HCT116 (cell line): Measurements from ENCODE around the gene TBC1D8. TPM values are rescaled to one million over a fixed set of nuclear protein-coding genes. Genes with fewer than 3 reads are reported as not detected.

ENCODE experiments used
- ATAC-seq: fragments of 200-7000 bp; cut with Tn5 transposase; 2 replicates; pipeline ENCODE4 v1.9.1; 2020; ENCODE audit warnings: mild to moderate bottlenecking, moderate library complexity
- BruUV-seq: library from RNA; stranded (reverse); fragments of 400-500 nt; replicated peaks from 2 replicates; lab custom pipeline; 2021; lab: Mats Ljungman, UMichigan
- CTCF ChIA-PET: fragments of 300-600 bp; sonication (Branson Sonifier 250); formaldehyde crosslinking; loops from one replicate; lab custom pipeline; 2021; ENCODE audit warnings: antibody characterized with exemption; lab: Charles Lee
- POLR2A ChIA-PET: fragments of 300-600, 350-600 bp; sonication (Branson Sonifier 250); formaldehyde crosslinking; loops from one replicate; lab custom pipeline; 2021; ENCODE audit warnings: antibody characterized with exemption; lab: Charles Lee
- RAD21 ChIA-PET, 2 experiments: fragments of 300-600 bp; sonication (Branson Sonifier 250); formaldehyde crosslinking; loops; one replicate each; lab custom pipeline; 2023; ENCODE audit warnings: low total read pairs in 2 of 2; ENCODE audit not compliant: uncharacterized antibody in 2 of 2, unreplicated experiment in 2 of 2, low non-redundant PET in 1 of 2; lab: Charles Lee
- DNase-seq: peaks from one replicate; pipeline ENCODE4 v3.0.0-alpha.2; 2010; ENCODE audit warnings: low read depth, low spot score
- H2AFZ ChIP-seq: fragments of 200-600 bp; shearing (Covaris generic), sonication (generic); 2 replicates; pipeline ENCODE4 v1.6.1; 2017; ENCODE audit warnings: low read depth, mixed run types, mixed read lengths, antibody characterized with exemption, low read length; ENCODE audit not compliant: poor library complexity, severe bottlenecking
- H3K27ac ChIP-seq: 2 replicates; pipeline ENCODE4 v1.5.1; 2012; ENCODE audit warnings: low read depth, low read length
- H3K27me3 ChIP-seq: fragments of 200-600 bp; sonication (generic); 2 replicates; pipeline ENCODE4 v1.6.1; 2016; ENCODE audit warnings: mixed run types, low read length, mixed read lengths; ENCODE audit not compliant: insufficient read depth
- H3K36me3 ChIP-seq, 2 experiments: fragments of 200-500 bp in 1 of 2; fragments of 200-600 bp in 1 of 2; sonication (Bioruptor generic) in 1 of 2; sonication (generic) in 1 of 2; 2 replicates each; pipeline versions ENCODE4 v1.5.1 to v1.6.1; 2014 to 2016; ENCODE audit warnings: low read length in 2 of 2, inconsistent platforms in 1 of 2, mixed read lengths in 1 of 2, mixed run types in 1 of 2; ENCODE audit not compliant: insufficient read depth in 2 of 2, control insufficient read depth in 1 of 2
- H3K4me1 ChIP-seq, 2 experiments: fragments of 200-600 bp in 1 of 2; sonication (generic) in 1 of 2; 2 replicates each; pipeline versions ENCODE4 v1.5.1 to v1.6.1; 2012 to 2017; ENCODE audit warnings: low read length in 2 of 2, inconsistent platforms in 1 of 2, mild to moderate bottlenecking in 1 of 2, mixed read lengths in 1 of 2, mixed run types in 1 of 2, moderate library complexity in 1 of 2; ENCODE audit not compliant: insufficient read depth in 2 of 2, control insufficient read depth in 1 of 2
- H3K4me2 ChIP-seq: fragments of 200-600 bp; sonication (generic); 2 replicates; pipeline ENCODE4 v1.6.1; 2017; ENCODE audit warnings: mixed run types, low read length, mixed read lengths
- H3K4me3 ChIP-seq, 2 experiments: fragments of 200-600 bp in 1 of 2; sonication (generic) in 1 of 2; replicated peaks in 1 of 2; 2 replicates each; pipeline ENCODE4 v1.5.1; 2011 to 2016; ENCODE audit warnings: low read length in 2 of 2, control low read depth in 1 of 2, low read depth in 1 of 2, mild to moderate bottlenecking in 1 of 2, mixed read lengths in 1 of 2, mixed run types in 1 of 2
- H3K79me2 ChIP-seq: fragments of 200-600 bp; sonication (generic); 2 replicates; pipeline ENCODE4 v1.6.1; 2017; ENCODE audit warnings: mild to moderate bottlenecking, mixed run types, low read length, moderate library complexity, mixed read lengths; ENCODE audit not compliant: insufficient read depth
- H3K9ac ChIP-seq: fragments of 200-600 bp; sonication (generic); 2 replicates; pipeline ENCODE4 v1.6.1; 2016; ENCODE audit warnings: low read length, mixed read lengths
- H3K9me2 ChIP-seq: fragments of 200-600 bp; sonication (generic), shearing (Covaris generic); 2 replicates; pipeline ENCODE4 v1.6.1; 2017; ENCODE audit warnings: mixed run types, mild to moderate bottlenecking, moderate library complexity; ENCODE audit not compliant: insufficient read depth
- H3K9me3 ChIP-seq, 2 experiments: fragments of 200-500 bp in 1 of 2; fragments of 200-600 bp in 1 of 2; sonication (Bioruptor generic) in 1 of 2; sonication (generic) in 1 of 2; 2 replicates each; pipeline ENCODE4 v1.6.1; 2014 to 2017; ENCODE audit warnings: low read length in 2 of 2, mixed read lengths in 2 of 2, inconsistent platforms in 1 of 2, low read depth in 1 of 2, mild to moderate bottlenecking in 1 of 2, mixed run types in 1 of 2, moderate library complexity in 1 of 2; ENCODE audit not compliant: control insufficient read depth in 1 of 2, insufficient read depth in 1 of 2
- H4K20me1 ChIP-seq: fragments of 200-600 bp; sonication (generic), shearing (Covaris generic); 2 replicates; pipeline ENCODE4 v1.6.1; 2017; ENCODE audit warnings: mixed run types, mild to moderate bottlenecking, moderate library complexity; ENCODE audit not compliant: insufficient read depth
- CBX3 ChIP-seq: IDR thresholded peaks from 2 replicates; pipeline ENCODE4 v1.6.1; 2012; ENCODE audit warnings: low read depth
- CTCF ChIP-seq, 3 experiments: fragments of 200-600 bp in 1 of 3; sonication (generic) in 1 of 3; IDR thresholded peaks in 2 of 3; conservative IDR thresholded peaks in 1 of 3; 2 replicates each; pipeline ENCODE4 v1.5.1; 2012 to 2017; ENCODE audit warnings: low read depth in 2 of 3, low read length in 2 of 3, antibody characterized with exemption in 1 of 3, borderline replicate concordance in 1 of 3, control low read depth in 1 of 3, mild to moderate bottlenecking in 1 of 3, mixed read lengths in 1 of 3, mixed run types in 1 of 3, moderate library complexity in 1 of 3; ENCODE audit not compliant: insufficient read depth in 1 of 3
- EGR1 ChIP-seq: IDR thresholded peaks from 2 replicates; pipeline ENCODE4 v1.6.1; 2012; ENCODE audit warnings: low read depth
- FOSL1 ChIP-seq: IDR thresholded peaks from 2 replicates; pipeline ENCODE4 v1.6.1; 2012; ENCODE audit warnings: low read depth
- MAX ChIP-seq: IDR thresholded peaks from 2 replicates; pipeline ENCODE4 v1.6.1; 2012
- POLR2A ChIP-seq: IDR thresholded peaks from 2 replicates; pipeline ENCODE4 v1.7.0; 2011; ENCODE audit warnings: borderline replicate concordance; ENCODE audit not compliant: insufficient read depth, insufficient read length; ENCODE audit errors: extremely low read depth
- POLR2AphosphoS5 ChIP-seq: IDR thresholded peaks from 2 replicates; pipeline ENCODE4 v1.6.1; 2011; ENCODE audit warnings: mild to moderate bottlenecking, low read depth, low read length, moderate library complexity
- RAD21 ChIP-seq: IDR thresholded peaks from 2 replicates; pipeline ENCODE4 v1.6.1; 2012; ENCODE audit warnings: low read depth, mild to moderate bottlenecking
- SRF ChIP-seq: IDR thresholded peaks from 2 replicates; pipeline ENCODE4 v1.6.1; 2012; ENCODE audit warnings: low read depth
- TCF7L2 ChIP-seq: IDR thresholded peaks from 2 replicates; pipeline ENCODE4 v1.7.0; 2011; ENCODE audit warnings: borderline replicate concordance, inconsistent platforms; ENCODE audit not compliant: insufficient read depth, insufficient read length; ENCODE audit errors: extremely low read depth
- YY1 ChIP-seq: IDR thresholded peaks from 2 replicates; pipeline ENCODE4 v1.6.1; 2011; ENCODE audit warnings: low read length, low read depth, moderate library complexity, mild to moderate bottlenecking; ENCODE audit not compliant: insufficient replicate concordance; ENCODE audit errors: extremely low read depth
- ZFX ChIP-seq: fragments of 450-650 bp; IDR thresholded peaks from 2 replicates; pipeline ENCODE4 v1.6.1; 2017
- ZNF274 ChIP-seq: fragments of 200-500 bp; sonication (Bioruptor generic); IDR thresholded peaks from 2 replicates; pipeline ENCODE4 v1.6.1; 2014; ENCODE audit warnings: mild to moderate bottlenecking, low read depth, low read length, inconsistent platforms
- intact Hi-C: fragments of 100-400 bp; cut with micrococcal nuclease; formaldehyde crosslinking; loops from 2 replicates; pipeline ENCODE4 v1.10.0; 2022
- total RNA-seq: library from RNA; stranded (reverse); gene quantifications from one replicate; pipeline ENCODE4 v1.2.1, GENCODE V29; 2021; ENCODE audit not compliant: unreplicated experiment
- TF ChIP-seq, protein P1 (sequence below): IDR thresholded peaks from 2 replicates; pipeline ENCODE4 v1.6.1; 2011; ENCODE audit warnings: mild to moderate bottlenecking, low read length, moderate library complexity; ENCODE audit not compliant: insufficient replicate concordance; ENCODE audit errors: extremely low read depth

Gene TBC1D8
- total RNA-seq, 1 experiment from 2014 or later = 44.0 TPM

DNA sequence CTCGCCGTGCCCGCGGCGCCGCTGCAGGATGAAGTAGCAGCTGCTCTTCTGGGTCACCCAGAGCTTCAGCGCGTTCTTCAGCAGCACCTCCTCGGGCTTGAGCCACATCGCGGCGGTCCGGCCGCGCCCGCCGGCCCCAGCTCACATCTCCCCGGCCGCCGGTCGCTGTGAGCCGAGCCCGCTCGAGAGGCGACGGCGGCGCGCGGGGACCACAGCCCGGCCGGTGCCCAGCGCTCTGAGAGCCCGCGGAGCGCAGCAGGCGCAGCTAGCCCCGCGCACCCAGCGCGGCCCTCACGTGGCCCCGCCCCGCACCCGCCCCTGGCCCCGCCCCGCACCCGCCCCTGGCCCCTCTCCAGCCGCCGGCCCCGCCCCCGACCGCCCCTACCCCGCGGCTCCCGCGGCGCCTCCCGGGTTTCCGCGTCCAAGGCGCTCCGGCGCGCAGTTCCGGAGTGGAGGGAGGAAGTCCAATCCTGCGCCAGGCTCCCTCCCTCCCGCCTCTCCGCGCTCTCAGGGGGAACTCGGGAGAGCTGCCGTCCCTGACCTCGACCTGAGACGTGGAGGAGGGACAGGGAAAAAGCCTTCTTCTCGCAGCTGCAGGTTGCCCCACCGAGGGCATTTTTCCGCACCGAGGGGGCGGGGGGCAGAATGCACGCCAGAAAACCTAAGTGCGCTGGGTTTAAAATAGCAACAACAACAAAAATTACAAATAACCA lies at the start of gene TBC1D8 (continued):
- TF ChIP-seq, protein P1, sequence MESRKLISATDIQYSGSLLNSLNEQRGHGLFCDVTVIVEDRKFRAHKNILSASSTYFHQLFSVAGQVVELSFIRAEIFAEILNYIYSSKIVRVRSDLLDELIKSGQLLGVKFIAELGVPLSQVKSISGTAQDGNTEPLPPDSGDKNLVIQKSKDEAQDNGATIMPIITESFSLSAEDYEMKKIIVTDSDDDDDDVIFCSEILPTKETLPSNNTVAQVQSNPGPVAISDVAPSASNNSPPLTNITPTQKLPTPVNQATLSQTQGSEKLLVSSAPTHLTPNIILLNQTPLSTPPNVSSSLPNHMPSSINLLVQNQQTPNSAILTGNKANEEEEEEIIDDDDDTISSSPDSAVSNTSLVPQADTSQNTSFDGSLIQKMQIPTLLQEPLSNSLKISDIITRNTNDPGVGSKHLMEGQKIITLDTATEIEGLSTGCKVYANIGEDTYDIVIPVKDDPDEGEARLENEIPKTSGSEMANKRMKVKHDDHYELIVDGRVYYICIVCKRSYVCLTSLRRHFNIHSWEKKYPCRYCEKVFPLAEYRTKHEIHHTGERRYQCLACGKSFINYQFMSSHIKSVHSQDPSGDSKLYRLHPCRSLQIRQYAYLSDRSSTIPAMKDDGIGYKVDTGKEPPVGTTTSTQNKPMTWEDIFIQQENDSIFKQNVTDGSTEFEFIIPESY = no peak
- TF ChIP-seq SRF = no peak
- peak; percentile 37 for TF ChIP-seq MAX
- peak; percentile 93 for TF ChIP-seq POLR2AphosphoS5
- no peak for TF ChIP-seq EGR1

DNA sequence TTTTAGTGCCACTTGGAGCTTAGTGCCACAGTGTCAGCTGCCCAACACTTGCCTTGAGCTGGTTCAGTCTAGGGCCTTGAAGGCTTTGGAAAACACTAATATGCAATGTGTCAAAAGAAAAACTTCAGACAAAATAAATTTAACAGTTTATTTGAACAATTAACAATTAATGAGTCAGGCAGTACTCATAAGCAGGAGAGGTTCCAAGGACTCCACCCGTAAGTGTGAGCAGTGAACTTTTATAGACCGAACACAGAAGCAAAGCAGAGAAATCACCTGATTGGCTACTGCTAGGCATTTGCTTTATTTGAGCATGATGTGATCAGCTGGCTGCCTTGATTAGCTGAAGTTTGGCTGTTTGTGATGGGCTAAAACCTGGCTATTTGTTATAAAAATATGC lies 49.5 kb upstream of the TBC1D8 start:
- intact Hi-C loops = loop anchor here (10.0 kb wide), 1 partner anchor 596 kb away; no protein-coding TSS in a partner anchor

More for the DNA sequence above, 49.5 kb upstream of the TBC1D8 start:
- H4K20me1 ChIP-seq = no peaks in the 10 kb centered on the region
- peak overlapping the region; percentile 6 for H3K4me2 ChIP-seq
- no peaks in the 10 kb centered on the region for H3K79me2 ChIP-seq
- peak; percentile 27 for DNase-seq
- H3K36me3 ChIP-seq = no peaks in the 10 kb centered on the region
- H3K9me2 ChIP-seq = no peaks in the 10 kb centered on the region
- BruUV-seq = no TSS peak
- ChIA-PET POLR2A (no interaction called here), CTCF (interaction anchor here (0.6 to 1.2 kb wide), 3 partner anchors 12 to 188 kb away, joined by 3 to 4 read pairs (median 3); no protein-coding TSS in a partner anchor), RAD21 (no interaction called here)
- no peak overlapping the region for H3K4me3 ChIP-seq
- ATAC-seq = peak; percentile 32; the same call in 1 of the 2 replicates
- peaks cover 3 to 18% of the 10 kb centered on the region in 2 experiments; a peak in 2 of 4 replicates for H3K4me1 ChIP-seq
- TF ChIP-seq SRF (0 out of 2 replicates have a peak, but pooled peaks have one; percentile 16), ZFX (no peak), POLR2A (no peak), EGR1 (no peak), POLR2AphosphoS5 (no peak), CBX3 (no peak), FOSL1 (peak; percentile 67), ZNF274 (no peak), CTCF (IDR thresholded peaks at IDR 0.05 in 2 of 3, conservative IDR thresholded peaks at IDR 0.05 in 1 of 3; ENCODE audit: borderline replicate concordance in 1 of 3, insufficient read depth in 1 of 3, low read depth in 2 of 3, low read length in 2 of 3) (no peak), RAD21 (no peak), YY1 (no peak), TCF7L2 (no peak)
- no peak overlapping the region for H3K27ac ChIP-seq
- no peaks in the 10 kb centered on the region for H3K9me3 ChIP-seq
- H3K9ac ChIP-seq = no peak overlapping the region
- H3K27me3 ChIP-seq = no peaks in the 10 kb centered on the region
- peak overlapping the region; percentile 8 for H2AFZ ChIP-seq
